ENCODE results near the gene ZNF490.
"Not testable (repeated sequence)": the region's sequence is repeated elsewhere in the genome, so short reads cannot be mapped to it uniquely, and the experiment has no call there.

The ZNF490 gene

DNA sequence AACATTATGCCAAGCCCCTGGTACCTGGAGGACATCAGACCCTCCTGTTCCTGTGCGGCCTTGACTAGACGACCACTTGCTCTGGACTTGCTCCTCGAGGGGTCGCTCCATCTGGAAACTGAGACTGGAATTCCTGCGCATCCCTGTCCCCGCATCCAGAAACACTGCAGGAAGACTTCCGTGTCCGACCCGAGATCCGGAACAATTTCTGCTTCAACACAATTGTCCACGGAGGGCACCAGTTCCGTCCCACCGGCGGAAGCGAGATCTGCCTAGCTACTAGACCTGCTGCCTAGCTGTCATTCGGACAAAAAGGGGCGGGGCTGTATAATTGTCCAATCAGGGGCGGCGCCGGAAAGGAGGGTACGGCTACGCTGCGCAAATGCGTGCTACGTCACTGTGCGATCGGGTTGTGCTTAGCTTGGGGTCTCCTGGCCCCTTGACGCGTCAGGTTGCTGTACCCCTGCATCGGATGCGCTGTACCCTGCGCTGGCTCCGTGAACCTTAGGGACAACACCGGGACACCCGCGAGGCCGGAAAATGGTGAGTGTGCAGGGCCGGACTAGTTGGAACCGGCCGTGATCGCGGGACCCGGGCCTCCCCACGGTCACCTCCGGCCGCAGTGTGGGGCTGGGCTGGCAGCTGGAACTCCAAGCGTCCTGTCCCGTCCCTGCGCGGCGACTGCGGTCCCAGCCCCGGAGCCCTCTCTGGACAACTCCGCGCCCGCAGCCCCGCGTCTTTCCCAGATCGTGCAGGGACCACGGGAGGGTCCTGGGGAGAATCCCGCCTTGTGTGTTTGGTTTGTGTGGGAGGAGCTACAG is at the start of gene ZNF490, which contains the start of gene ZNF791:
Gene ZNF490, minus strand, starts transcription at position 274 of the 821 bp plus-strand sequence. Its CDS starts 133 bp downstream, at position 141.
Gene ZNF791, plus strand, starts transcription at position 381 of the 821 bp plus-strand sequence. Its CDS starts 160 bp downstream, at position 541.
- peak; percentile 88 to 99 for DNase-seq (ENCODE audit: low read depth in 1 of 2, low spot score in 1 of 2)

DNA sequence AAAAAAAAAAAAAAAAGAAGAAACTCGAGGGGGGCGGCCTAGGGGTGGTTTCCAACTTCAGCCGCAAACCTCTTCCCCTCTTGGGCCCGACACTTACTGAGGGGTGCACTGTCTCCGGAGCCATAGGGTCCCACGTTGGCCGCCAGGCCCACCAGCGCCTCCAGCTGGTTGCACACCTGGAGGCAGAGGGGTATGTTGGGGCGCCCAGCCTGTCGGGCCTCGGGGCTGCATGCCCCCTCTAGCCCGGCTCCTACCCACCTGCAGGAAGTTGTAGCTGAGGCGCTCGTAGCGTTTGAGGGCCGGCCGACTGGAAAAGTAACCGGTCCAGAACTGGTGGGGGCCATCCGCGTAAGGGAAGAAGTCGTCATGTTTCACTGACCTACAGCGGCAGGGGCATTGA is 47.4 kb upstream of the ZNF490 start:
- DNase-seq (ENCODE audit: low read depth in 1 of 2, low spot score in 1 of 2), result no peak

DNA sequence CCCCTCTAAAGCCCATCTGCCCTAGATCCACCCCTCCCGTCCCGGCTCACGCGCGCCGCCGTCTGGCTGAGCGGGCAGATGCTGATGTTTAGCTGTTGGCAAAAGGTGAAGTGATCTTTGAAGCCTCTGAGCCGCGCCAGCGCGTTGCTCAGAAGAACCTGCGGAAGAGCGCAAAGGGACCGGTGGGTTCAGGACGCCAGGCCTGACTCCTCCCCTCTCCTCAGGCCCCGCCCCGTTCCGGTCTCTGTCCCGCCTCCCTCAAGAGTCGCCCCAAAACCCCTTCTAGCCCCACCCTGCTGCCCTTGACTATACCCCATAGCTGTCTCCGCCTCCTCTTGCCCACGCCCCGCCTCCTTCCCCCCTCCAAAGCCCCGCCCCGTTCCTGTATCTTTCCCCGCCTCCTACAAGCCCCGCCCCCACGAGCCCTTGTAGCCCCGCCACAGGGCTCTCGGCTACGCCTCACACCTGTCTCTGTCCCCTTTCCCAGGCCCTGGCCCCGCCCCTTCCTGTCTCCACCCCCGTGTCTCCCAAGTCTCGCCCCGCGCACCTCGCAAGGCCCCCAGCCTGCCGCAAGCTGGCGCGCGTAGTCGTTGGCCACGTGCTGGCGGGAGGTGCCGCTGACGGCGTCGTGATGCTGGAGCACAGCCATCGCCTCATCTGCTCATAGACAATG is 46.4 kb upstream of the ZNF490 start:
- DNase-seq (ENCODE audit: low read depth in 1 of 2, low spot score in 1 of 2), result no peak

DNA sequence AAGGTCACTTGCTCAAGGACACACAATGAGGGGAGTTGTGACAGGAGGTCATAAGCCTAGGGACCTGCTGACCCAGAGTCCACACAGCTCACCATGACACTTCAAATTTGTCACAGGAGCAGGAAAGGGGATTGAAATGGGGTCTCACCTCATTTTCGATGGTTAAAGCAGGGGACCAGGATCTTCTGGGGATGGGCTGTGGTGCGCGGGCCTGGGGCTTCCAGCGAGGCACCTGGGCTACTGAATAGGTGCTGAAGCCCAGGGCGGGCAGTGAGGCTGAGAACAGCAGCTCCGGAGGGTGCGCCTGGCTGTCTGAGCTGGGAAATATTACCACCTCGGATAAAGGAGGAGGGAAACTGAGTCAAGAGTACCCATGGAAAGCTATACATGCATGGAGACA is 44.9 kb upstream of the ZNF490 start:
- no peak for DNase-seq (ENCODE audit: low read depth in 1 of 2, low spot score in 1 of 2)

DNA sequence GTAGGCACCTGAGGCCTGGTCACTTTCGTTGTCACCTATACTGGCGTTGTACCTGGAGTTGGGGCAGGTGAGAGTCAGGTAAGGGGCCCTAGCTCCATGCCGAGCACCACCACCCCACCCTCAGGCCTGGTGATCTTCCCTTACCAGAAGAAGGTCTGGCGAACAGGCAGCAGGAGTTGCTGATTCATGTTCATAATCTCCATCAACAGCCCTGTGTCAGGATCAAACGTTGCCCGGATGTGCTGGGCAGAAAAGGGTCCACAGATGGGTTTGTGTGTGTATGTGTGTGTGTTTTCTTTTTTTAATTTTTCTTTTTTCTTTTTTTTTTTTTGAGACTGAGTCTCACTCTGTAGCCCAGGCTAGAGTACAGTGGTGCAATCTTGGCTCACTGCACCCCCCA is 41.6 kb upstream of the ZNF490 start:
- DNase-seq (ENCODE audit: low read depth in 1 of 2, low spot score in 1 of 2), result no peak

DNA sequence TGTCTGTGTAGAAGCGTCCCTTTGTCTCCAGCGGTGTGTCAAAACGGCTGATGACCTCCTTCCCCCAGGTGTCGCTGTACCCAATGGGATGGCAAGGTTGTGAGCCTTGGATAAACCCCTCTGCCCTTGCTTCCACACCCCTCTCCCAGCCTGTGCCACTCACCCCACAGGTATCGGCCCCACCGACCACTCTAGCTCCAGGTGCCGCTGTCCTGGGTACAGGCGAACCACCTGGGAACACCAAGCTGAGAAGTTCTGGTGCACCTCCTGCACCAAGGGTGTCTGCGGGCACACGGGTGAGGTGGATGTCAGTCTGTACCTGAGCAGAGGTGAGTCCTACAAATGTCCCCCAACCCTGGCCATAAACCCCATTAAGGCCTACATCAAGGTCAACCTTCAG is 39.3 kb upstream of the ZNF490 start:
- DNase-seq (ENCODE audit: low read depth in 1 of 2, low spot score in 1 of 2), result no peak

DNA sequence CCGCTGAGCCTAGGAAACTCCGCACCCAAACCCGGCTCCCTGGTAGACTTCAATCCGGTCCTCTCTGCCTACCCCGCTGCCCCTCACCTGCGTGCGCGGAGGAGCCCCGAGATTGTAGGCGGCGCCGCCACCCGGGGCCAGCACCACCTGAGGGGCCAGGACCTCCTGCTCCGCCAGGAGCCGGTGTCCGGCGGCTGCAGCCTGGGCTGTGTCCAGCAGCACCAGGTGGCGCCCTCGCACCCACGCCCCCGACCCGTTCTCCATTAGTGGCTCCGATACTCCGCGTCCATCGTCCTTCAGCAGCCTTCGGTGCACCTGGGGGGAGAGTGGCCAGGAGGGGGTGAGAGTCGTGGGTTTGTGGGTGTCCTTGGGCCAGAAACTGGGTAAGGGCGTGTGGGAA is 37.5 kb upstream of the ZNF490 start:
- DNase-seq (ENCODE audit: low read depth in 1 of 2, low spot score in 1 of 2), result no peak

DNA sequence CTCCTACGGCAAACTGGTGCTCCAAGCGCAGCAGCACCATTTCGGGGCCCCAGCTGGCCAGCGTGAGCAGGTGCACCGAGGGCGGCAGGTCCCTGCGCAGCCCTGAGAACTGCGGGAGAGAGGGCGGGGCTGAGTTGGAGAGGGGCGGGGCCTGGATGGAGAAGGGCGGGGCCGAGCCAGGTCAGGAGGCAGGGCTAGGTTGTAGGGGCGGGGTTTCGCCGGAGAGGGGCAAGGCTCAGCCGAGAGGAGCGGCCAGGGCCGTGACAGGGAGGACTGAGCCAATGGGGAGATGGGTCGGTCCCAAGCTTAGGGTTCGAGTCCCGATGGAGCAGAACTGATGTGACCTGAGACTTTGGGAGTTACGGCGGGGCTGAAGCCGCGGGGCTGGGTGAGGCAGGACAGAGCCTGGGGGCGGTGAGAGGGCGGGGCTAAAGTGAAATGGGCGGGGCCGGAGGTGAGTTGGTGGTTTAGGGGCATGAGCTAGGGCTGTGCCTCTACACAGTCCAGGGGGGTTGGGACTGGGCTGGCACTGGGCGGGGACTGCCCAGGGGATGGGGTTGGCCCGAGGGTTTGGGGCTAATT is 37.0 kb upstream of the ZNF490 start:
- peak in 1 of 2 donors; percentile 22 for DNase-seq (ENCODE audit: low read depth in 1 of 2, low spot score in 1 of 2)

DNA sequence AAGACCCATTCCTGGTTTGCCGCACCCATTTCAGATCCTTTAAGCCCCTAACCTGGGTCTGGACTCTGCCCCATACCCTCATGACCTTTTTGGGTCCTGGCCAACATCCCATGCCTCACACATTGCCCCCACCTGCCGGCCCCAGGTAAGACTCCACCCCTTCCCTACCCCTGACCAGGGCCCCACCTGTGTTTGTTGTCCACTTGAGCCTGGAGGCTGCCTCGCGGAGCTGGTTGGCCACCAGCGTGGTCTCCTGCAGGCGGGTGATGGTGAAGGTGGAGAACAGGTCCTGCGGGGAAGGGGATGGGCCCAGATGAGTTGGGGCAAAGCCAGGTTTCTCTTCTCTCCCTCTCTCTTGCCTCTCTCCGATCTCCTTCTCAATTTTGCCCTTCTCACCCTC is 36.4 kb upstream of the ZNF490 start:
- no peak for DNase-seq (ENCODE audit: low read depth in 1 of 2, low spot score in 1 of 2)

DNA sequence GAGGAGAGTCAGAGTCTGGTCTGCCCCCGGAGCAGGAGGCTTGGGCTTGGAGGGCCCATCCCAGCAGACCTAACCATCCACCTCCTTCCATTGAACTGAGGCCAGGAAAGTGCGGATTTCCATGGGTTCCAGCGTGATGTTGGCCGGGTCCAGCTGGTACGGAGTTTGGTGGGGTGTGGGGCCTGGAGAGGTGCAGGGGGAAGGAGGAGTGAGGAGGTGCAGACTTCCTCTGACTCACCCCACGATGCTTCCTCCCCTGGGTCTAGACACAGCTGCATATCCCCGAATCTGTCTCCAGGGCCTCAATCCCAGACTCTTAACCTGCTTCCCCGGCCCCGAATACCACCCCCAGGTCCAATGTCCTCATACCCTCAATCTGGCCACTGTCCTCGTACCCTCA is 35.9 kb upstream of the ZNF490 start:
- DNase-seq (ENCODE audit: low read depth in 1 of 2, low spot score in 1 of 2), result no peak

DNA sequence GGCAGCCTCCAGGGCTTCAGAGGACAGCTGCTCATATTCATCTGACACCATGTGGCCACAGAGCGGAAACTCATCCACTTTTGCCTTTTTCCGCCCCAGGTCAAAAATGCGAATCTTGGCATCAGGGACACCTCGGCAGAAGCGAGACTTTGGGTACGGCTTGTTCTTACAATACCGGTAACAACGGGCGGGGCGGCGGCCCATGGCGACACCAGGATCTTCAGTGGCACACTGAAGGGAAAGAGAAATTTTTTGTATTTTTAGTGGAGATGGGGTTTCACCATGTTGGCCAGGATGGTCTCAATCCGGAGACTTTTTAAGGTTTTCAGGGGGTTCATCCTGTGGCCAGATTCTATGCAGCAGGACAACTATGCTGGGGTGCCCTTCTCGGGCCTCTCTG is 33.1 kb upstream of the ZNF490 start:
- DNase-seq (ENCODE audit: low read depth in 1 of 2, low spot score in 1 of 2), result not testable (repeated sequence)

DNA sequence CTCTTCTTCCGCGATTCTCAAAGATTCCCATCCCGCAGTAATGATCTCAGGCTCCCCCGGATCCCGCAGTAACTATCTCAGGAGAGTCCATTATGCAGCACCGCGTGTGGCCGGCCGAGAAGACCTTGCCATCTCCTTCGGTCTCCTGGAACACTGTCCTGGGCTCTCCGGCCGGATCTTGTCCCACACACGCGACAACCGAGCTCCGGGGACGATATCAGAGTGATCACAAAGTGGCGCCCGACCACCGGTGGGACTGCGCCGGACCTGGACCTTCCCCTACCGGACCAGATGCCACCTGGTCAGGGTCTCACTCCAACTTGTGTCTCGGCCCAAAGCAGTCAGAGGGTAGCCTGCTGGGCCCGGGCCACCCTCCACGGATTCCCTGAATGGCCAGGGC is 31.9 kb upstream of the ZNF490 start:
- no peak for DNase-seq (ENCODE audit: low read depth in 1 of 2, low spot score in 1 of 2)

DNA sequence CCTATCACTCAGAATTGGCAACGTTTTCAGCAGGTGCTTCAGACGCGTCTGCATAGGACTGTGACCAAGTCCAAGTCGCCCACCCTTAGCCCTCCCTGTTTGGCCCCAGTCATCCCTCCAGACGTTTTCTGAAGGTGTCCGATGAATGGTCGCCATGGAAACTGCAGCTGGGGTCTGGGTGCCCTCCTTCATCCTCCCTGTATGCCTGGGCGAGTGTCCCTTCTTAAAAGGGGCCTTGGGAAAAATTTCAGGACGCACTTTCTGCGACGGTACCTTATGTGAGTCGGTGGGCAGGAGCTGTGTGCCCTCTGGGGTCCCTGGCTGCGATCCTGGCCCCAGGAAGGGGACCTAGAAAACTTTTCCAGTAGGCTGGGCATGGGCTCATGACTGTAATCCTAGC is 30.8 kb upstream of the ZNF490 start:
- DNase-seq (ENCODE audit: low read depth in 1 of 2, low spot score in 1 of 2), result no peak

DNA sequence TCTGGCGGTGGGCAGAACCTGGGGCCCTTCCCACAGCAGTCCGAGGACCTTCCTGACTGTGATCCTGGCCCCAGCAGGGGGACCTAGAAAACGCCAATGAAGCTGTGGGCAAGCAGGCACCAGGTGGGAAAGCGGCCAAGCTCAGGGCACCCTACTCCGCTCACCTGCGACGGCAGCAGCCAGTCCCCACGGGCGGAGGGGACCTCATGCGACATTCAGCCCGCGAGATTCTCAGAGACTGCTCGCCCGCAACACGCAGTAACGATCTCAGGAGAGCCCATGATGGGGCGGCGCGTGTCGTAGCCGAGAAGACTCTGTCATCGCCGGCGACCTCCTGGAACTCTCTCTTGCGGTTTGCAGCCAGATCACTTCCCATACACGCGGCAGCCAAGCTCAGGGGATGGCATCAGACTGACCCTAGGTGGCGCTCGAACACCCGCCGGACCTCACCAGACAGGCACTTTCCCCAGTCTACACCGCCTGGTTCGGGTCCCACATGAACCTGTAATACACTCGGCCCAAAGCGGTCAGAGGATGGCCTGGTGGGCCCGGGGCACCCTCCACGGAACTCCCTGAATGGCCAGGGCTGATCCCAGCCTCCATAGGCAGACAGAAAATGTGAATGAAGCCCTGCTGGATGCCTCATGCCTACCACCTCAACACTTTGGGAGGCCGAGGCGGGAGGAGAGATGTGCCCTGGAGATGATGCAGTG is 29.4 kb upstream of the ZNF490 start:
- DNase-seq (ENCODE audit: low read depth in 1 of 2, low spot score in 1 of 2), result peak; percentile 75 to 87

DNA sequence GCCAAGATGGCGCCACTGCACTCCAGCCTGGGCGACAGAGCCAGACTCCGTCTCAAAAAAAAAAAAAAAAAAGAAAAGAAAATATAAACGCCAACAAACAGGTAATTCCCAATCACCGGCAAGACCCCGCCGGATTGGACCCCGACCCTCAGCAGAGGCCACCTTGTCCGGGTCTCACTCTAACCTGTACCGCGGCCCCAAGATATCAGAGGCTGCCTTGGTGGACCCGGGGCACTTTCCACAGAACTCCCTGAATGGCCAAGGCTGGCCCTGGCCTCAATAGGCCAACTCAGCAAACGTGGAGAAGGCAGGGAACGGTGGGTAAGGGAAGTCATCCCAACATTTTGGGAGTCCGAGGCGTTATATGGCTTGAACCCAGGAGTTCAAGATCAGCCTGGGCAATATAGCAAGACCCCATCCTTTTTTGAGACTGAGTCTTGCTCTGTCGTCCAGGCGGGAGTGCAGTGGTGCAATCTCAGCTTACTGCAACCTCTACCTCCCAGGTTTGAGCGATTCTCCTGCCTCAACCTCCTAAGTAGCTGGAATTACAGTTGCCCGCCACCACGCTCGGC is 28.1 kb upstream of the ZNF490 start:
- DNase-seq (ENCODE audit: low read depth in 1 of 2, low spot score in 1 of 2), result no peak

DNA sequence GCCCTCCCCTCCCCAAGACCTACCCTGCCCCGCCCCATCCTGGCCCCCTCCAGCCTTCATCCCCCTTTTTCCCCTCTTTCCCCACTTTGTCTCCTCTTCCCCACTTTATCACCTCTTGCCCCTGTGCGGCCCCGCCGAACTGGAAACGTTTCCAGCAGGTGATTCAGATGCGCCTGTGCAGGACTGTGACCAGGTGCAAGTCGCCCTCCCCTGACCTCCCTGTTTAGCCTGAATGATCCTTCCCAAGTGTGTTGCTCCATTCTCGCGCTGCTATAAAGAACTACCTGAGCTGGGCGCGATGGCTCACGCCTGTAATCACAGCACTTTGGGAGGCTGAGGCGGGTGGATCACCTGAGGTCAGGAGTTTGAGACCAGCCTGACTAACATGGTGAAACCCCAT is 26.0 kb upstream of the ZNF490 start:
- no peak for DNase-seq (ENCODE audit: low read depth in 1 of 2, low spot score in 1 of 2)

DNA sequence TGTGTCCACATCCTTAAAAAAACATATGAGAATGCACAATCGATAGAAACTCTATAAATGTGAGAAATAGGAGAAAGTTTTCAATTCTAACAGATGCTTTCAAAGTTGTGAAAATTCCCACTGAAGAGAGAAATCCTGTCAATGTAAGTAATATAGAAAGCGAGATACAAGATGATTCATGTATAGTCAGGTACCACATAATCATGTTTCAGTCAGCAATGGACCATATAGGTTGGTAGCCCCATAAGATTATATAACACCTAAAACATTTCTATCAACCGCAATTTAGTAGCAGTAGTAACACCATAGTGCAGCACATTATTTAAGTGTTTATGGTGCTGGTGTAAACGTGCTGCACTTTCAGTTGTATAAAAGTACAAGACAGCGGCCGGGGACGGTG is 18.6 kb upstream of the ZNF490 start:
- no peak for DNase-seq (ENCODE audit: low read depth in 1 of 2, low spot score in 1 of 2)

DNA sequence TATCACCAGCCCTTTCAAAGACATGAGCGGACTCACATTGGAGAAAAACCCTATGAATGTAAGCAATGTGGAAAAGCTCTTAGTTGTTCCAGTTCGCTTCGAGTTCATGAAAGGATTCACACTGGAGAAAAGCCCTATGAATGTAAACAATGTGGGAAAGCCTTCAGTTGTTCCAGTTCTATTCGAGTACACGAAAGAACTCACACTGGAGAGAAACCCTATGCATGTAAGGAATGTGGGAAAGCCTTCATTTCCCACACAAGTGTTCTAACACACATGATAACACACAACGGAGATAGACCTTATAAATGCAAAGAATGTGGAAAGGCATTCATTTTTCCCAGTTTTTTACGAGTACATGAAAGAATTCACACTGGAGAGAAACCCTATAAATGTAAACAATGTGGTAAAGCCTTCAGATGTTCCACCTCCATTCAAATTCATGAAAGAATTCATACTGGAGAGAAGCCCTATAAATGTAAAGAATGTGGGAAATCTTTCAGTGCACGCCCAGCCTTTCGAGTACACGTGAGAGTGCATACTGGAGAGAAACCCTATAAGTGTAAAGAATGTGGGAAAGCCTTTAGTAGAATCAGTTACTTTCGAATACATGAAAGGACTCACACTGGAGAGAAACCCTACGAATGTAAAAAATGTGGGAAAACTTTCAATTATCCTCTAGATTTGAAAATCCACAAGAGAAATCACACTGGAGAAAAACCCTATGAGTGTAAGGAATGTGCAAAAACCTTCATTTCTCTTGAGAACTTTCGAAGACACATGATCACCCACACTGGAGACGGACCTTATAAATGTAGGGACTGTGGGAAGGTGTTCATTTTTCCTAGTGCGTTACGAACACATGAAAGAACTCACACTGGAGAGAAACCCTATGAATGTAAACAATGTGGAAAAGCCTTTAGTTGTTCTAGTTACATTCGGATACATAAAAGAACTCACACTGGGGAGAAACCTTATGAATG is 17.7 kb upstream of the ZNF490 start:
- DNase-seq (ENCODE audit: low read depth in 1 of 2, low spot score in 1 of 2), result no peak

DNA sequence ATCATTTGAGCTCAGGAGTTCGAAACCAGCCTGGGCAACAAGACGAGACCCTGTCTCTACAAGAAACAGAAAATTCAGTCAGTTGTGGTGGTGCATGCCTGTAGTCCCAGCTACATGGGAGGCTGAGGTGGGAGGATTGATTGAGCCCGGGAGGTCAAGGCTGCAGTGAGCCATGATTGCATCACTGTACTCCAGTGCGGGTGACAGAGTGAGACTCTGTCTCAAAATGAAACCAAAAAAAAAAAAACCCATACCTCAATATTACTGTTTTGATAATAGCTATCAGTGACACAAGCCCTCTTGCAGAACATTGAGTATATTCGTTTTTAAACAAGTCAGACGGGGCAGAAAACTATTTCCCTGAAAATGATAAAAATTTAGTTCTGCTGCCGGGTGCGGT is 16.3 kb upstream of the ZNF490 start:
- no peak for DNase-seq (ENCODE audit: low read depth in 1 of 2, low spot score in 1 of 2)
